AML-193 (cell line): ENCODE results near the gene VAMP2.

Experiments used
- DNase-seq, 2 experiments: peaks; one replicate each; lab custom pipeline; 2025; lab: John Stamatoyannopoulos, UW

VAMP2 gene

GRCh38 chr17:8142887-8143580 lies 19.7 kb downstream of the VAMP2 start:
- DNase-seq: no peak

- DNase-seq: no peak
These were observed 20.4 kb downstream of the VAMP2 start for GRCh38 chr17:8142158-8142886.

- DNase-seq: no peak
These were observed 21.0 kb downstream of the VAMP2 start for GRCh38 chr17:8141741-8142140.

GRCh38 chr17:8141045-8141444 lies 21.7 kb downstream of the VAMP2 start:
- no peak for DNase-seq

- DNase-seq: no peak
These were observed 22.4 kb downstream of the VAMP2 start for GRCh38 chr17:8140065-8141029.

GRCh38 chr17:8138672-8139371 lies 23.9 kb downstream of the VAMP2 start:
- DNase-seq: peak; percentile 73 to 89

GRCh38 chr17:8138374-8138671 lies 24.4 kb downstream of the VAMP2 start:
- DNase-seq: no peak

GRCh38 chr17:8137645-8138373 lies 24.9 kb downstream of the VAMP2 start:
- no peak for DNase-seq

- no peak for DNase-seq
These were observed 28.8 kb downstream of the VAMP2 start for GRCh38 chr17:8133941-8134340.

- no peak for DNase-seq
These were observed 29.3 kb downstream of the VAMP2 start for GRCh38 chr17:8133399-8133798.

- no peak for DNase-seq
These were observed 30.8 kb downstream of the VAMP2 start for GRCh38 chr17:8131844-8132441.

- DNase-seq: no peak
These were observed 34.5 kb downstream of the VAMP2 start for GRCh38 chr17:8128125-8128784.

- DNase-seq: no peak
These were observed 36.2 kb downstream of the VAMP2 start for GRCh38 chr17:8126491-8127066.

- DNase-seq: no peak
These were observed 36.7 kb downstream of the VAMP2 start for GRCh38 chr17:8125947-8126490.

- DNase-seq: peak; percentile 31 to 33
These were observed 37.4 kb downstream of the VAMP2 start for GRCh38 chr17:8125154-8125946.

GRCh38 chr17:8124350-8125153 lies 38.2 kb downstream of the VAMP2 start:
- DNase-seq: no peak

GRCh38 chr17:8123695-8124349 lies 38.9 kb downstream of the VAMP2 start, which contains the start of gene HES7:
Gene HES7 (minus strand): TSS chr17:8124106. CDS start chr17:8124084, 22 bp downstream.
- no peak for DNase-seq
